Measurements from ENCODE around the gene MYOM1.
A peak's percentile ranks its signal among the peaks of the same experiment; 100 is the strongest.

MYOM1 gene

GRCh38 chr18:3265564-3266033, 45.8 kb upstream of the MYOM1 start:
- Histone ChIP-seq H4K8ac (ENCODE audit: low read depth, low read length) (no peak overlapping the region), H3K79me2 (ENCODE audit: control insufficient read depth, insufficient read depth, low read length, poor library complexity) (peaks cover 33% of the 10 kb centered on the region), H2BK120ac (ENCODE audit: insufficient read depth, low read length, poor library complexity) (no peak overlapping the region), H2AFZ (ENCODE audit: insufficient read depth, low read length, poor library complexity) (no peak overlapping the region), H4K91ac (ENCODE audit: low read depth, low read length) (no peak overlapping the region), H3K36me3 (ENCODE audit: control insufficient read depth in 1 of 2, insufficient read depth in 2 of 2, low read length in 2 of 2) (peaks cover 3 to 4% of the 10 kb centered on the region in 2 experiments), H3K18ac (ENCODE audit: low read length) (no peak overlapping the region), H3K9ac (ENCODE audit: low read length) (no peak overlapping the region), H3K23ac (ENCODE audit: low read length) (no peak overlapping the region), H3K14ac (ENCODE audit: low read length) (no peak overlapping the region), H2BK5ac (ENCODE audit: low read depth, low read length, poor library complexity) (no peak overlapping the region), H3K27ac (ENCODE audit: low read depth, low read length) (no peak overlapping the region), H3K4ac (ENCODE audit: low read depth, low read length) (peak overlapping the region; percentile 94), H3K4me1 (ENCODE audit: control insufficient read depth in 1 of 2, insufficient read depth in 2 of 2, low read length in 2 of 2) (peaks cover 8 to 24% of the 10 kb centered on the region in 2 experiments), H3K4me3 (ENCODE audit: low read depth, low read length) (no peak overlapping the region), H3K9me3 (ENCODE audit: insufficient read depth, low read depth, low read length) (no peaks in the 10 kb centered on the region), H3K4me2 (ENCODE audit: low read length) (peak overlapping the region; percentile 8), H3K79me1 (ENCODE audit: low read length) (peaks cover 16% of the 10 kb centered on the region), H3K27me3 (ENCODE audit: insufficient read depth, low read length) (no peaks in the 10 kb centered on the region), H2AK5ac (ENCODE audit: low read length) (no peak overlapping the region), H4K12ac (ENCODE audit: low read depth, low read length) (no peak overlapping the region), H2BK12ac (ENCODE audit: low read length) (no peak overlapping the region)
- WGBS (ENCODE audit: extremely low coverage, insufficient coverage, insufficient read length) = no CpG with 5 or more reads among the region's 3 CpGs
- peak in 1 of 2 donors; percentile 29 for DNase-seq

- Histone ChIP-seq H3K14ac (ENCODE audit: low read length) (no peak overlapping the region), H4K12ac (ENCODE audit: low read depth, low read length) (no peak overlapping the region), H4K91ac (ENCODE audit: low read depth, low read length) (no peak overlapping the region), H4K8ac (ENCODE audit: low read depth, low read length) (no peak overlapping the region), H2BK12ac (ENCODE audit: low read length) (no peak overlapping the region), H2AK5ac (ENCODE audit: low read length) (no peak overlapping the region), H3K27me3 (ENCODE audit: insufficient read depth, low read length) (no peaks in the 10 kb centered on the region), H3K36me3 (ENCODE audit: control insufficient read depth in 1 of 2, insufficient read depth in 2 of 2, low read length in 2 of 2) (peaks cover 3 to 4% of the 10 kb centered on the region in 2 experiments), H3K23ac (ENCODE audit: low read length) (no peak overlapping the region), H3K27ac (ENCODE audit: low read depth, low read length) (no peak overlapping the region), H3K4me1 (ENCODE audit: control insufficient read depth in 1 of 2, insufficient read depth in 2 of 2, low read length in 2 of 2) (peaks cover 8 to 23% of the 10 kb centered on the region in 2 experiments), H3K4me2 (ENCODE audit: low read length) (peak overlapping the region; percentile 47), H2AFZ (ENCODE audit: insufficient read depth, low read length, poor library complexity) (no peak overlapping the region), H3K4ac (ENCODE audit: low read depth, low read length) (peak overlapping the region; percentile 89), H3K4me3 (ENCODE audit: low read depth, low read length) (peak overlapping the region; percentile 39), H3K79me1 (ENCODE audit: low read length) (peaks cover 16% of the 10 kb centered on the region), H2BK5ac (ENCODE audit: low read depth, low read length, poor library complexity) (no peak overlapping the region), H3K9me3 (ENCODE audit: insufficient read depth, low read depth, low read length) (no peaks in the 10 kb centered on the region), H3K79me2 (ENCODE audit: control insufficient read depth, insufficient read depth, low read length, poor library complexity) (peaks cover 32% of the 10 kb centered on the region), H2BK120ac (ENCODE audit: insufficient read depth, low read length, poor library complexity) (no peak overlapping the region), H3K9ac (ENCODE audit: low read length) (no peak overlapping the region), H3K18ac (ENCODE audit: low read length) (no peak overlapping the region)
- no CpG with 5 or more reads among the region's 2 CpGs for WGBS (ENCODE audit: extremely low coverage, insufficient coverage, insufficient read length)
- no peak for DNase-seq
Measured at GRCh38 chr18:3264362-3264761, 44.6 kb upstream of the MYOM1 start.

- Histone ChIP-seq H3K27me3 (ENCODE audit: insufficient read depth, low read length) (no peaks in the 10 kb centered on the region), H3K36me3 (ENCODE audit: control insufficient read depth in 1 of 2, insufficient read depth in 2 of 2, low read length in 2 of 2) (peaks cover 3 to 6% of the 10 kb centered on the region in 2 experiments), H3K79me2 (ENCODE audit: control insufficient read depth, insufficient read depth, low read length, poor library complexity) (peaks cover 30% of the 10 kb centered on the region), H4K12ac (ENCODE audit: low read depth, low read length) (no peak overlapping the region), H3K14ac (ENCODE audit: low read length) (no peak overlapping the region), H3K18ac (ENCODE audit: low read length) (no peak overlapping the region), H4K91ac (ENCODE audit: low read depth, low read length) (no peak overlapping the region), H2AK5ac (ENCODE audit: low read length) (no peak overlapping the region), H3K9me3 (ENCODE audit: insufficient read depth, low read depth, low read length) (no peaks in the 10 kb centered on the region), H3K79me1 (ENCODE audit: low read length) (peaks cover 16% of the 10 kb centered on the region), H3K4me1 (ENCODE audit: control insufficient read depth in 1 of 2, insufficient read depth in 2 of 2, low read length in 2 of 2) (peaks cover 8 to 19% of the 10 kb centered on the region in 2 experiments), H2BK120ac (ENCODE audit: insufficient read depth, low read length, poor library complexity) (no peak overlapping the region), H3K23ac (ENCODE audit: low read length) (no peak overlapping the region), H2AFZ (ENCODE audit: insufficient read depth, low read length, poor library complexity) (no peak overlapping the region), H3K4me2 (ENCODE audit: low read length) (peak overlapping the region; percentile 92), H3K27ac (ENCODE audit: low read depth, low read length) (no peak overlapping the region), H2BK12ac (ENCODE audit: low read length) (no peak overlapping the region), H3K4me3 (ENCODE audit: low read depth, low read length) (peak overlapping the region; percentile 89), H3K4ac (ENCODE audit: low read depth, low read length) (peak overlapping the region; percentile 100), H2BK5ac (ENCODE audit: low read depth, low read length, poor library complexity) (peak overlapping the region; percentile 100), H4K8ac (ENCODE audit: low read depth, low read length) (no peak overlapping the region), H3K9ac (ENCODE audit: low read length) (peak overlapping the region; percentile 91)
- no CpG with 5 or more reads among the region's 8 CpGs for WGBS (ENCODE audit: extremely low coverage, insufficient coverage, insufficient read length)
- DNase-seq = no peak
Measured at GRCh38 chr18:3263132-3263700, 43.4 kb upstream of the MYOM1 start.

- H3K4me1 ChIP-seq (ENCODE audit: control insufficient read depth in 1 of 2, insufficient read depth in 2 of 2, low read length in 2 of 2) = peaks cover 8 to 17% of the 10 kb centered on the region in 2 experiments
- H3K18ac ChIP-seq (ENCODE audit: low read length) = peak overlapping the region; percentile 97
- H3K23ac ChIP-seq (ENCODE audit: low read length) = no peak overlapping the region
- H3K4ac ChIP-seq (ENCODE audit: low read depth, low read length) = peak overlapping the region; percentile 100
- H3K36me3 ChIP-seq (ENCODE audit: control insufficient read depth in 1 of 2, insufficient read depth in 2 of 2, low read length in 2 of 2) = peaks cover 7 to 10% of the 10 kb centered on the region in 2 experiments
- H4K8ac ChIP-seq (ENCODE audit: low read depth, low read length) = peak overlapping the region; percentile 97
- H2AFZ ChIP-seq (ENCODE audit: insufficient read depth, low read length, poor library complexity) = peak overlapping the region; percentile 99
- peak overlapping the region; percentile 100 for H2BK5ac ChIP-seq (ENCODE audit: low read depth, low read length, poor library complexity)
- peak; percentile 39 to 43 for DNase-seq
- peak overlapping the region; percentile 92 for H3K4me2 ChIP-seq (ENCODE audit: low read length)
- no CpG with 5 or more reads among the region's 69 CpGs for WGBS (ENCODE audit: extremely low coverage, insufficient coverage, insufficient read length)
- H4K91ac ChIP-seq (ENCODE audit: low read depth, low read length) = peak overlapping the region; percentile 99
- peak overlapping the region; percentile 89 for H3K4me3 ChIP-seq (ENCODE audit: low read depth, low read length)
- H3K79me2 ChIP-seq (ENCODE audit: control insufficient read depth, insufficient read depth, low read length, poor library complexity) = peaks cover 30% of the 10 kb centered on the region
- peak overlapping the region; percentile 97 for H3K14ac ChIP-seq (ENCODE audit: low read length)
- peak overlapping the region; percentile 99 for H3K27ac ChIP-seq (ENCODE audit: low read depth, low read length)
- H2BK120ac ChIP-seq (ENCODE audit: insufficient read depth, low read length, poor library complexity) = peak overlapping the region; percentile 99
- H3K27me3 ChIP-seq (ENCODE audit: insufficient read depth, low read length) = no peaks in the 10 kb centered on the region
- no peaks in the 10 kb centered on the region for H3K9me3 ChIP-seq (ENCODE audit: insufficient read depth, low read depth, low read length)
- H2BK12ac ChIP-seq (ENCODE audit: low read length) = peak overlapping the region; percentile 17
- peaks cover 16% of the 10 kb centered on the region for H3K79me1 ChIP-seq (ENCODE audit: low read length)
- peak overlapping the region; percentile 95 for H2AK5ac ChIP-seq (ENCODE audit: low read length)
- peak overlapping the region; percentile 84 for H4K12ac ChIP-seq (ENCODE audit: low read depth, low read length)
- H3K9ac ChIP-seq (ENCODE audit: low read length) = peak overlapping the region; percentile 91
Measured at GRCh38 chr18:3262234-3263131, 42.7 kb upstream of the MYOM1 start.
